ENCODE results near the gene ERC1.

DNA sequence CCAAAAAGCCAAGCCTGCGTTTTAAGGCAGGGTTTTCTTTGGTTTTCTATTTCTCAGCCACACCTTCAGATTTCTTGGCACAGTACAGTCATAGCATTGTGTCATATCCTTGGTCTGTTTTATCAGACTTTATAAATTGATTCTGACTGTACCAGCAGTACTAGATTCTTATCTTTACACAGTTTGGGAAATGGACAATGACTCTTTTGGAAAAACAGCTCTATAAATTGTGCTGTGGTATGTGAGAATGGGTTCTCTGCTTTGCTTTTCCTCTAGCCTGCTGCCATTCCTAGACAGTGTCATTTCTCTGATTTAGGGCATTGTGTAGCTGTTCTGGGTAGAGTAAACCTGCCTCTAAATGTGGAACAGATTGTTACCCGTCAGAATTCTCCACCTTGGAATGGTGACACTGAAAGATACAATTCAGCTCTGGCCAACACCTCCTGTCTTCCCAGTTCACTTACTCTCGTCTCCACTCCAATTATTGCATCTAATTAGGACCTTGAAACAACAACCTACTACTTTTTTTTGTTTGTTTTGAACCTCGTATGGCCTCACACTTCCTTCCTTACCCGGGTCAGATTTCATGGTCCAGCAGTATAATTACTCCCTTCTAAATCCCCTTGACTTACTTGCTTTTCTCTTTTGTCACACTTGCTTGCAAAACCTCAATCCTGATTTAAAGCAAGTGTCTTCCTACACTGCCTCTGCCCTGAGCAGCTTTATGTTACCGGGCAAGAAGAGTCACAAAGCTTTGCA is 226.3 kb downstream of the ERC1 start:
- TF ChIP-seq, protein P1, sequence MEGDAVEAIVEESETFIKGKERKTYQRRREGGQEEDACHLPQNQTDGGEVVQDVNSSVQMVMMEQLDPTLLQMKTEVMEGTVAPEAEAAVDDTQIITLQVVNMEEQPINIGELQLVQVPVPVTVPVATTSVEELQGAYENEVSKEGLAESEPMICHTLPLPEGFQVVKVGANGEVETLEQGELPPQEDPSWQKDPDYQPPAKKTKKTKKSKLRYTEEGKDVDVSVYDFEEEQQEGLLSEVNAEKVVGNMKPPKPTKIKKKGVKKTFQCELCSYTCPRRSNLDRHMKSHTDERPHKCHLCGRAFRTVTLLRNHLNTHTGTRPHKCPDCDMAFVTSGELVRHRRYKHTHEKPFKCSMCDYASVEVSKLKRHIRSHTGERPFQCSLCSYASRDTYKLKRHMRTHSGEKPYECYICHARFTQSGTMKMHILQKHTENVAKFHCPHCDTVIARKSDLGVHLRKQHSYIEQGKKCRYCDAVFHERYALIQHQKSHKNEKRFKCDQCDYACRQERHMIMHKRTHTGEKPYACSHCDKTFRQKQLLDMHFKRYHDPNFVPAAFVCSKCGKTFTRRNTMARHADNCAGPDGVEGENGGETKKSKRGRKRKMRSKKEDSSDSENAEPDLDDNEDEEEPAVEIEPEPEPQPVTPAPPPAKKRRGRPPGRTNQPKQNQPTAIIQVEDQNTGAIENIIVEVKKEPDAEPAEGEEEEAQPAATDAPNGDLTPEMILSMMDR (IDR thresholded peaks at IDR 0.05; ENCODE audit: low read depth, low read length): no peak
- TF ChIP-seq POLR2A (IDR thresholded peaks at IDR 0.05; ENCODE audit: extremely low read depth, insufficient read length) (no peak), MYC (IDR thresholded peaks at IDR 0.05; ENCODE audit: low read depth, low read length) (no peak)
- TF ChIP-seq, protein P2, sequence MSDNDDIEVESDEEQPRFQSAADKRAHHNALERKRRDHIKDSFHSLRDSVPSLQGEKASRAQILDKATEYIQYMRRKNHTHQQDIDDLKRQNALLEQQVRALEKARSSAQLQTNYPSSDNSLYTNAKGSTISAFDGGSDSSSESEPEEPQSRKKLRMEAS (IDR thresholded peaks at IDR 0.05; ENCODE audit: low read depth, low read length): no peak

Data from NB4 (cell line).